ENCODE measurements around the gene AKAP6. TPM values are rescaled to one million over a fixed set of nuclear protein-coding genes. Genes with fewer than 3 reads are reported as not detected.

AKAP6 gene
- total and polyA plus RNA-seq, 4 donors: 0.42 to 3.2 (median 1.7) TPM

GRCh38 chr14:32374155-32374554, 45.1 kb downstream of the AKAP6 start:
- Histone ChIP-seq H3K4me3 (ENCODE audit: low read depth in 1 of 3, low read length in 3 of 3) (no peak overlapping the region), H3K4me1 (ENCODE audit: control insufficient read depth in 4 of 4, insufficient read depth in 4 of 4, low read length in 3 of 4) (no peaks in the 10 kb centered on the region), H3K9ac (ENCODE audit: low read depth in 1 of 2, low read length in 2 of 2) (no peak overlapping the region), H3K9me3 (ENCODE audit: control insufficient read depth in 4 of 4, low read length in 3 of 4) (no peaks in the 10 kb centered on the region), H3K27ac (ENCODE audit: low read depth in 1 of 2, low read length in 2 of 2) (no peak overlapping the region), H3K36me3 (ENCODE audit: control insufficient read depth in 4 of 4, insufficient read depth in 3 of 4, low read depth in 1 of 4, low read length in 3 of 4) (no peaks in the 10 kb centered on the region), H3K27me3 (ENCODE audit: control insufficient read depth in 4 of 4, insufficient read depth in 4 of 4, low read length in 3 of 4) (no peaks in the 10 kb centered on the region)
- DNase-seq (ENCODE audit: low spot score): no peak
- WGBS: 94% methylated on average over 3 of the region's 3 CpGs
- TF ChIP-seq FOXA1 (IDR thresholded peaks at IDR 0.05) (no peak), GABPA (IDR thresholded peaks at IDR 0.05 in 1 of 2, conservative IDR thresholded peaks at IDR 0.05 in 1 of 2) (no peak), FOXA2 (IDR thresholded peaks at IDR 0.05) (no peak), REST (IDR thresholded peaks at IDR 0.05) (no peak), MAX (IDR thresholded peaks at IDR 0.05) (no peak), ZBTB33 (IDR thresholded peaks at IDR 0.05) (no peak), HNF4G (IDR thresholded peaks at IDR 0.05) (no peak), SP1 (IDR thresholded peaks at IDR 0.05) (no peak), CTCF (IDR thresholded peaks at IDR 0.05; ENCODE audit: low read depth, low read length, missing input control) (no peak)

- 92% methylated on average over 2 of the region's 2 CpGs for WGBS
- DNase-seq (ENCODE audit: low spot score): no peak
- Histone ChIP-seq H3K27me3 (ENCODE audit: control insufficient read depth in 4 of 4, insufficient read depth in 4 of 4, low read length in 3 of 4) (no peaks in the 10 kb centered on the region), H3K9me3 (ENCODE audit: control insufficient read depth in 4 of 4, low read length in 3 of 4) (no peaks in the 10 kb centered on the region), H3K36me3 (ENCODE audit: control insufficient read depth in 4 of 4, insufficient read depth in 3 of 4, low read depth in 1 of 4, low read length in 3 of 4) (no peaks in the 10 kb centered on the region), H3K4me1 (ENCODE audit: control insufficient read depth in 4 of 4, insufficient read depth in 4 of 4, low read length in 3 of 4) (no peaks in the 10 kb centered on the region), H3K27ac (ENCODE audit: low read depth in 1 of 2, low read length in 2 of 2) (no peak overlapping the region), H3K4me3 (ENCODE audit: low read depth in 1 of 3, low read length in 3 of 3) (no peak overlapping the region), H3K9ac (ENCODE audit: low read depth in 1 of 2, low read length in 2 of 2) (no peak overlapping the region)
- TF ChIP-seq TAF1 (conservative IDR thresholded peaks at IDR 0.05): no peak
- no peak for TF ChIP-seq RXRA (IDR thresholded peaks at IDR 0.05)
- no peak for TF ChIP-seq RAD21 (IDR thresholded peaks at IDR 0.05)
- no peak for TF ChIP-seq EGR1 (IDR thresholded peaks at IDR 0.05; ENCODE audit: low read depth in 2 of 2)
- no peak for TF ChIP-seq ZBTB33 (IDR thresholded peaks at IDR 0.05)
- TF ChIP-seq FOXA2 (IDR thresholded peaks at IDR 0.05): no peak
- TF ChIP-seq HNF4G (IDR thresholded peaks at IDR 0.05): no peak
- TF ChIP-seq CTCF (IDR thresholded peaks at IDR 0.05; ENCODE audit: low read depth, low read length, missing input control): no peak
- TF ChIP-seq REST (IDR thresholded peaks at IDR 0.05): no peak
- TF ChIP-seq MAX (IDR thresholded peaks at IDR 0.05): no peak
- no peak for TF ChIP-seq GABPA (IDR thresholded peaks at IDR 0.05 in 1 of 2, conservative IDR thresholded peaks at IDR 0.05 in 1 of 2)
- TF ChIP-seq HNF4A (conservative IDR thresholded peaks at IDR 0.05): no peak
- no peak for TF ChIP-seq SP1 (IDR thresholded peaks at IDR 0.05)
- no peak for TF ChIP-seq FOXA1 (IDR thresholded peaks at IDR 0.05)
Observed at GRCh38 chr14:32375663-32376062, 46.6 kb downstream of the AKAP6 start.
